T47D (cell line): ENCODE results near the gene PRICKLE4.
A peak's percentile ranks its signal among the peaks of the same experiment; 100 is the strongest.
"Not testable (repeated sequence)": the region's sequence is repeated elsewhere in the genome, so short reads cannot be mapped to it uniquely, and the experiment has no call there.

ENCODE experiments used
- DNase-seq, 2 experiments: peaks; one replicate each; pipeline versions ENCODE4 v3.0.0 to v3.0.0-alpha.2; 2011 to 2012; ENCODE audit warnings: low read depth in 1 of 2, low spot score in 1 of 2
- JUND ChIP-seq: IDR thresholded peaks from 2 replicates; pipeline ENCODE4 v1.6.1; 2012; ENCODE audit warnings: low read depth
- in situ Hi-C: cut with HindIII; loops from 2 replicates; pipeline ENCODE4 v1.10.0; 2016; ENCODE audit warnings: low sequenced_read_pairs, low pct_unique_long_range_greater_than_20kb

Gene PRICKLE4

GRCh38 chr6:41798901-41799558 is 18.4 kb downstream of the PRICKLE4 start:
- DNase-seq = no peak
- no peak for TF ChIP-seq JUND
- in situ Hi-C loops = loop anchor here (25.0 kb wide), 1 partner anchor 238 kb away; no protein-coding TSS in a partner anchor

DNA sequence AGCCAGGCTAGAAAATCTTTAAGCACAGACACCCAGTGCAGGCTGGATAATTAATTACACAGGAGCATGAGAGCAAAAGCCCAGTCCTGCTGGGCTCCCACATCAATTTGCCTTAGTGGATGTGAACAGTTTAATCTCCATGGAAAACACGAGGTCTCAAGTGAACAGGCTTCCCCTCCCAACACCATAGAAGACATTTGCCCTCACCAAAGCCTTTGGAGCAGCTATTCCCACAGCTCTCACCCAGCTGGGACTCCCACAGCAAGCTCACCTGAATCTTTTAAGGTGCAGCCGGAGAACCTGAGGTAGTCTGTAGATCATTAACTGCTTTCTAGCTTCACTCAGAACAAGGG is 19.0 kb downstream of the PRICKLE4 start:
- in situ Hi-C loops = loop anchor here (25.0 kb wide), 1 partner anchor 238 kb away; no protein-coding TSS in a partner anchor
- no peak for DNase-seq
- TF ChIP-seq JUND = no peak

GRCh38 chr6:41801380-41801779 is 20.8 kb downstream of the PRICKLE4 start:
- DNase-seq = peak in 1 of 2 experiments; percentile 37
- TF ChIP-seq JUND = no peak
- in situ Hi-C loops = no loop called here

DNA sequence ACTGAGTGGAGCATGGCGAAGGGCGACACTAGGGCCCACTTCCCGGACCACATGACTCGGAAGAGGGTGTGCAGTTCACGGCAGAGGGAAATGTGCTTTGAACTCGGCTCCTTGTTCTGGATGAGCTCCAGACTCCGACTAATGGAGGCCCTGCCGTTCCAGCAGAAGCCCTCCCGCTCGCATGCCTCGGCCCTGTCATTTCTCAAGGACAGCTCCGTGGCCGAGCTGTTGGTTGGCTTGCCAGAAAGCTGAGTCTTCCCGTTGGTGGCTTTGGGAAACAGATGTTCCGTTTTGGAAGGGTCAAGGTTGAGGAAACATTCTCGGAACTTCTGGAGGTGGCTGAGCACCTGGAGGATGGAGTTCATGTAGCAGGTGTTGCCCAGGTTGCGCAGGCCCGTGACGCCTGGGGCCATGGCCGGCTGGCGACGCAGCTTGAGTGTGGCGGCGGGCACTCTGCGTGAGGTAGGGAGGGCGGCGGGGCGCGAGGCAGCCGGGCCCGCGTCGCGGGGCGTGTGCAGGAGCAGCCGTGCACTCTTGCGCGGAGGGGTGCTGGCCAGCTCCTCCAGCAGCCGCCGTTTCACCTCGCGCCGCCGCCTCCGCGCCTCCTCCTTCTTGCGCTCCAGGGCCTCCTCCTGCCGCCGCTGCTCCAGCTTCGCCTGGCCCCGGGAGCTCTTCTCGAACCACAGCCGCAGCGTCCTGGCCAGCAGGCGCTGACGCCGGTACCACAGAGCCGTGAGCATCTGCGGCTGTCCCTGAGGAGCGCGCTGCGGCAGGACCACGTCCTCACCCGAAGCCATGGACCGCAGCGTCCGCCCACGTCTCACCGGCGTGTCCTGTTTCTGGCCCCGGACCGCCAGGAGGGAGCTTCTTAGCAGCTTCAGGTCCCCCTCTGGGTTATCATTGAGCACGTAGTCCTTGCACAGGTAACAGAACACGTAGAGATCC is 25.5 kb downstream of the PRICKLE4 start:
- no peak for TF ChIP-seq JUND
- in situ Hi-C loops = no loop called here
- DNase-seq = no peak

DNA sequence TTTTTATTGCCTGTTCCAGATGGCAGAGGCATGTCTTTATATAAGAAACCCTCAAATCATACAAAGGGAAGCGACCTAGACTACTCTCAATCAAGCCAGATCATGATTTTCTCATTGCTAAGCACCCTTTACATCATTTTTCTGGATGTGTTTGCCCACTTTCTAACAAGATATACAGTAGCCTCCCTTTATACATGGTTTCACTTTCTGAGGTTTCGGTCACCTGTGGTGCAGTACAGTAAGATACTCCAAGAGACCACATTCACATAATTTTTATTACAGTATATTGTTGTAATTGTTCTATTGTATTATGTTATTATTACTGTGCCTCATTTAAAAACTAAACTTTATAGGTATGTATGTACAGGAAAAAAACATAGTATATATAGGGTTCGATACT is 30.5 kb downstream of the PRICKLE4 start:
- DNase-seq = no peak
- in situ Hi-C loops = no loop called here

GRCh38 chr6:41811946-41812345 is 31.4 kb downstream of the PRICKLE4 start:
- DNase-seq, in situ Hi-C loops: not testable (repeated sequence)

More for the DNA sequence above, 30.5 kb downstream of the PRICKLE4 start:
- no peak for TF ChIP-seq JUND

GRCh38 chr6:41813469-41813868 is 32.9 kb downstream of the PRICKLE4 start:
- no peak for DNase-seq
- no peak for TF ChIP-seq JUND
- in situ Hi-C loops = no loop called here

GRCh38 chr6:41813956-41814355 is 33.4 kb downstream of the PRICKLE4 start:
- no peak for TF ChIP-seq JUND
- no peak for DNase-seq
- in situ Hi-C loops = no loop called here

- in situ Hi-C loops = no loop called here
- no peak for TF ChIP-seq JUND
- no peak for DNase-seq
Measured at GRCh38 chr6:41814629-41815028, 34.0 kb downstream of the PRICKLE4 start.

DNA sequence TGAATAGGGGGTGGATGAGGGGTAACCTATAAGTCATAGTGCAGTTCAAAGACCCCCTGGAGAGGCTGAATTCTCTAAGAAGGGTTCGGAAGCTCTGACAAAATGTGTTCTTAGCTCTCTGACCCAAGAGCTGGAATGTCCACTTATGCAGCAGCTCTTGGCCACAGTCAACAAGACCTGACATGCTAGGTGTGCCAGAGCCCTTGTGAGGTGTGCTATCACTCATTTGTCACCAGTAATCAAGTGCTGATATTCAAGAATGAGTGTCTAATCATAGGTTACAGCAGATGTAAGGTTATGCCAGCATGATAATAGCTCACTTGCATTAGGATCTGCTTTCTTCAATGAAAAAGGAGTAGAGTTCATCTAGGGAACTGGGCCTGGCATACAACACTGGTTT is 35.0 kb downstream of the PRICKLE4 start:
- no peak for DNase-seq
- no peak for TF ChIP-seq JUND
- in situ Hi-C loops = no loop called here

DNA sequence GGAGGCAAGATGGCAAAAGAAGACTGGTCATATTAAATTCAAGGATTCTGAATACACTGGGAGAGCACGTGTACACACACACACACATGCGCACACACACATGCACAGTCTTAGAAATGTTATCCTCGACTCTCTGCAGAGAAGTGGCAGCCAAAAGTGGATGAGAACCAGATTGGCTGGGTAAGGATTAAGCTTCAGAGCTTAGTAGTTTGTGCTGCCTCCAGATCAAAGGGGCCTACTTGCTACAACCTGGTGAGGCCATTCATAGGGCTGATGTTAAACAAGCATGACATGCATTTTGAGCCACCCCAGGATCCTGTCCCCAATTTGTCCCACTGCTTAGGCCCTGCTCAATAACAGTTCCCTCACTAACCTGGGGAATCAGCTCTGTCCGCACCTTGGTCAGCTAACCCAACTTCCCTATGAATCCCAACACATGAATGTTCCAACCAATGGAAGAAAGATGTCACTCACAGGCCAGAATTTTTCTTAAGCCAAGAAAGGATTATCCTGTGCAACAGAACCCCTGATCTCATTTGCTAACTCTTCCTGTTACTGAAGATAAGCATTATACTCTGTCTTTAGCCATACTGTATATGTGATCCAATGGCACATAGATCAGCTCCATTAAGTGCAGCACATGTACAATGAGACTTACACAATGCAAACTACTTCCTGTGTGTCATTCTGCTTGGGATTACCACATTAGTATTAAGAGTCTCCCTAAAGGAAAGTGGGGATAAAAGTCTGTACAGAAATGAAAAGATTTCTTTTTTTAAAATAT is 37.9 kb downstream of the PRICKLE4 start:
- no peak for DNase-seq

DNA sequence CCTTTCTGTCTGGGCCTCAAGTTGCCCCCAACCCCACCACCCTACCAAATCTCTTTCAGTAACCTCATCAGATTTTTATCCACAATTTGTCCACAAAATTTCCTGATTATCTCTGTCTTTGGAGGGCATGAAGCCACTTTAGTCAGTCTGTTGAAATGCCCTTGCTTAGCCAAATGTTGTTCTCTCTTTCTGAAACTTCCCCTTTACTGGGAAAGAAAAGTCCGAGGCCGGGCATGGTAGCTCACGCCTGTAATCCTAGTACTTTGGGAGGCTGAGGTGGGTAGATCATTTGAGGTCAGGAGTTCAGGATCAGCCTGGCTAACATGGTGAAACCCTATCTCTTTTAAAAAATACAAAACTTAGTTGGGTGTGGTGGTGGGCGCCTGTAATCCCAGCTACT is 40.7 kb downstream of the PRICKLE4 start:
- in situ Hi-C loops = no loop called here
- TF ChIP-seq JUND = no peak
- no peak for DNase-seq

More for the DNA sequence above, 37.9 kb downstream of the PRICKLE4 start:
- in situ Hi-C loops = no loop called here
- TF ChIP-seq JUND = no peak
